Astrocyte (in vitro differentiated cells and primary cell): Measurements from ENCODE around the gene PELI2. TPM values are rescaled to one million over a fixed set of nuclear protein-coding genes. Genes with fewer than 3 reads are reported as not detected.

ENCODE experiments used
- DNase-seq: peaks from one replicate; pipeline ENCODE4 v3.0.0-alpha.2; 2010; ENCODE audit warnings: low read depth
- FAIRE-seq: peaks from 2 replicates; lab custom pipeline; 2011; peaks lifted over from hg19 to GRCh38; lab: Jason Lieb, UNC
- H2AFZ ChIP-seq: 2 replicates; pipeline ENCODE4 v1.6.0; 2012; ENCODE audit warnings: low read depth, low read length, inconsistent platforms
- H3K27ac ChIP-seq: 2 replicates; pipeline ENCODE4 v1.5.1; 2011; ENCODE audit warnings: low read depth, low read length, inconsistent platforms
- H3K27me3 ChIP-seq: 2 replicates; pipeline ENCODE4 v1.6.0; 2011; ENCODE audit warnings: low read length, inconsistent platforms; ENCODE audit not compliant: insufficient read depth
- H3K36me3 ChIP-seq: 2 replicates; pipeline ENCODE4 v1.5.1; 2011; ENCODE audit warnings: low read length, inconsistent platforms; ENCODE audit not compliant: insufficient read depth
- H3K4me1 ChIP-seq: 2 replicates; pipeline ENCODE4 v1.5.1; 2011; ENCODE audit warnings: low read length, inconsistent platforms; ENCODE audit not compliant: insufficient read depth
- H3K4me2 ChIP-seq: 2 replicates; pipeline ENCODE4 v1.6.0; 2012; ENCODE audit warnings: low read length, inconsistent platforms
- H3K4me3 ChIP-seq: 2 replicates; pipeline ENCODE4 v1.5.1; 2011; ENCODE audit warnings: low read depth, mild to moderate bottlenecking, low read length, inconsistent platforms; ENCODE audit not compliant: insufficient read depth
- H3K79me2 ChIP-seq: 2 replicates; pipeline ENCODE4 v1.6.0; 2012; ENCODE audit warnings: mild to moderate bottlenecking, low read length, inconsistent platforms; ENCODE audit not compliant: insufficient read depth
- H3K9ac ChIP-seq: 2 replicates; pipeline ENCODE4 v1.6.0; 2012; ENCODE audit warnings: mild to moderate bottlenecking, low read length, inconsistent platforms
- H3K9me3 ChIP-seq: 2 replicates; pipeline ENCODE4 v1.5.1; 2012; ENCODE audit warnings: low read depth, mild to moderate bottlenecking, low read length, inconsistent platforms; ENCODE audit not compliant: insufficient read depth
- H4K20me1 ChIP-seq: 2 replicates; pipeline ENCODE4 v1.6.0; 2012; ENCODE audit warnings: low read length, inconsistent platforms; ENCODE audit not compliant: insufficient read depth
- H3K27ac Mint-ChIP-seq: one replicate; pipeline ENCODE4 v1.8.0; 2021; ENCODE audit warnings: mild to moderate bottlenecking, mixed read lengths; ENCODE audit not compliant: unreplicated experiment
- H3K27me3 Mint-ChIP-seq: one replicate; pipeline ENCODE4 v1.8.0; 2021; ENCODE audit warnings: low read depth, mixed read lengths; ENCODE audit not compliant: unreplicated experiment
- H3K36me3 Mint-ChIP-seq: one replicate; pipeline ENCODE4 v1.8.0; 2021; ENCODE audit warnings: low read depth, mixed read lengths; ENCODE audit not compliant: unreplicated experiment
- H3K4me1 Mint-ChIP-seq: one replicate; pipeline ENCODE4 v1.8.0; 2021; ENCODE audit warnings: low read depth, mixed read lengths; ENCODE audit not compliant: unreplicated experiment
- H3K4me3 Mint-ChIP-seq: one replicate; pipeline ENCODE4 v1.8.0; 2021; ENCODE audit warnings: mild to moderate bottlenecking, moderate library complexity, mixed read lengths; ENCODE audit not compliant: unreplicated experiment
- H3K9me3 Mint-ChIP-seq: one replicate; pipeline ENCODE4 v1.8.0; 2021; ENCODE audit warnings: mild to moderate bottlenecking, mixed read lengths; ENCODE audit not compliant: unreplicated experiment
- CTCF ChIP-seq: IDR thresholded peaks from 2 replicates; pipeline ENCODE4 v1.5.1; 2011; ENCODE audit warnings: low read depth, mild to moderate bottlenecking, inconsistent platforms, low read length, moderate library complexity; ENCODE audit not compliant: insufficient read depth
- EZH2 ChIP-seq: IDR thresholded peaks from 2 replicates; pipeline ENCODE4 v1.6.1; 2012; ENCODE audit warnings: mild to moderate bottlenecking, low read length, inconsistent platforms; ENCODE audit not compliant: insufficient read depth
- total RNA-seq: library from RNA; stranded (reverse); gene quantifications from 2 replicates; pipeline ENCODE4 v1.2.1, GENCODE V29; 2021

The PELI2 gene
- total RNA-seq, 1 donor from 2014 or later, result 5.3 TPM

GRCh38 chr14:56210571-56210970 lies 92.4 kb downstream of the PELI2 start:
- Histone ChIP-seq H3K4me2 (no peak overlapping the region), H3K9me3 (no peaks in the 10 kb centered on the region), H4K20me1 (no peaks in the 10 kb centered on the region), H2AFZ (no peak overlapping the region), H3K79me2 (no peaks in the 10 kb centered on the region), H3K27ac (no peak overlapping the region), H3K27me3 (no peaks in the 10 kb centered on the region), H3K4me3 (no peak overlapping the region), H3K9ac (no peak overlapping the region), H3K36me3 (no peaks in the 10 kb centered on the region), H3K4me1 (peaks cover 11% of the 10 kb centered on the region)
- Mint-ChIP-seq H3K36me3 (no peaks in the 10 kb centered on the region), H3K27ac (no peak overlapping the region), H3K4me1 (peaks cover 23% of the 10 kb centered on the region), H3K9me3 (no peaks in the 10 kb centered on the region), H3K4me3 (no peak overlapping the region), H3K27me3 (no peaks in the 10 kb centered on the region)
- TF ChIP-seq CTCF, result no peak
- FAIRE-seq (no peak), DNase-seq (peak; percentile 41)

DNA sequence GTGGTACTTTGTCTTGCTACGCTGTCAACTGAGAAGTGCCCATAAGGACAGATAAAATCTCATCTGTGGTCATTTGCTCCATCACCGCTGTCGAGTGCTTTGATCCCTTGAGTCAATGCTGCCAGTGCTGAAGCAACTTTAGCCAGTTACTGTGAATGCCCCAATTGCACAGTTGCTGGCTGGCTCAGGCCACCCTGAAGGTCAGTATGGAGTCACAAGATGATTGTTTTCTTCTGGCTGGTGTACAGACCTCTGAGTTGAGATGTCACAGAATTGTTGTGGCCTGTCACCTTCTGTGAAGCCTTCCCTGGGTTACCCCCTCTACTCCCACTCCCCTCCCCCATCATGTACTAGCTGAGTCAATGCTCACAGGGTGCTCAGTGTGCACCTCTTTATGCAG lies 92.9 kb downstream of the PELI2 start:
- no peaks in the 10 kb centered on the region for H4K20me1 ChIP-seq
- H3K36me3 ChIP-seq, result no peaks in the 10 kb centered on the region
- Mint-ChIP-seq H3K4me3 (no peak overlapping the region), H3K27me3 (no peaks in the 10 kb centered on the region), H3K9me3 (no peaks in the 10 kb centered on the region), H3K4me1 (peaks cover 23% of the 10 kb centered on the region), H3K27ac (no peak overlapping the region), H3K36me3 (no peaks in the 10 kb centered on the region)
- peaks cover 6% of the 10 kb centered on the region for H3K4me1 ChIP-seq
- H3K79me2 ChIP-seq, result no peaks in the 10 kb centered on the region
- H3K9ac ChIP-seq, result no peak overlapping the region
- no peaks in the 10 kb centered on the region for H3K9me3 ChIP-seq
- H3K4me2 ChIP-seq, result no peak overlapping the region
- DNase-seq, result no peak
- no peak for TF ChIP-seq CTCF
- FAIRE-seq, result no peak
- H3K27ac ChIP-seq, result no peak overlapping the region
- H3K4me3 ChIP-seq, result no peak overlapping the region
- no peaks in the 10 kb centered on the region for H3K27me3 ChIP-seq
- H2AFZ ChIP-seq, result no peak overlapping the region

DNA sequence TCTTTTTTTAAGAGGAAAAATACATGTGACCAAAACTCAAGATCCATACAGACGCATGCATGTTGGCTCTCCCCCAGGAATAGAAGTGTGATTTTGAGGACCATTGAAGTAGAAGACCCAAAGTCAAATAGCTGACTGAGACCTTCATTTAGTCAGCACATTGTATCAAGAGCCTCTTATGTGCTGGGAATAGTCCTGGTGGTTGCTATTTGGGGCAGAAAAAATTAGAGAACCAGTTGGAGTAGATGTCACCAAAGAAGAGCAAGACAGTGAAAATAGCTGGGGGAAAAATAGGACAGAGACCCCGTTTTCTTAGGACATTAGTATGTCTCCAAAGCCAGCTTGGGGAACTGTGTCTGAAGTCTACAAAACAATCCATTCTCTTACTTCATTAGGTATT lies 93.6 kb downstream of the PELI2 start:
- Histone ChIP-seq H4K20me1 (no peaks in the 10 kb centered on the region), H3K4me2 (no peak overlapping the region), H3K4me1 (peaks cover 5% of the 10 kb centered on the region), H3K36me3 (no peaks in the 10 kb centered on the region), H2AFZ (no peak overlapping the region), H3K9me3 (no peaks in the 10 kb centered on the region), H3K27ac (no peak overlapping the region), H3K4me3 (no peak overlapping the region), H3K27me3 (no peaks in the 10 kb centered on the region), H3K79me2 (no peaks in the 10 kb centered on the region), H3K9ac (no peak overlapping the region)
- H3K4me1 Mint-ChIP-seq, result peaks cover 23% of the 10 kb centered on the region
- TF ChIP-seq EZH2 (no peak), CTCF (no peak)
- DNase-seq, result no peak
- H3K9me3 Mint-ChIP-seq, result no peaks in the 10 kb centered on the region
- no peak for FAIRE-seq
- no peaks in the 10 kb centered on the region for H3K36me3 Mint-ChIP-seq
- H3K4me3 Mint-ChIP-seq, result no peak overlapping the region
- H3K27ac Mint-ChIP-seq, result no peak overlapping the region
- H3K27me3 Mint-ChIP-seq, result no peaks in the 10 kb centered on the region
